ENCODE measurements around the gene TMEM259.

The TMEM259 gene

GRCh38 chr19:1055886-1056620 lies 35.1 kb upstream of the TMEM259 start:
- DNase-seq (ENCODE audit: low read depth in 2 of 3, low spot score in 1 of 3) = no peak

GRCh38 chr19:1055028-1055425 lies 34.1 kb upstream of the TMEM259 start:
- DNase-seq (ENCODE audit: low read depth in 2 of 3, low spot score in 1 of 3) = no peak

GRCh38 chr19:1054102-1055027 lies 33.4 kb upstream of the TMEM259 start:
- DNase-seq (ENCODE audit: low read depth in 2 of 3, low spot score in 1 of 3) = no peak

DNA sequence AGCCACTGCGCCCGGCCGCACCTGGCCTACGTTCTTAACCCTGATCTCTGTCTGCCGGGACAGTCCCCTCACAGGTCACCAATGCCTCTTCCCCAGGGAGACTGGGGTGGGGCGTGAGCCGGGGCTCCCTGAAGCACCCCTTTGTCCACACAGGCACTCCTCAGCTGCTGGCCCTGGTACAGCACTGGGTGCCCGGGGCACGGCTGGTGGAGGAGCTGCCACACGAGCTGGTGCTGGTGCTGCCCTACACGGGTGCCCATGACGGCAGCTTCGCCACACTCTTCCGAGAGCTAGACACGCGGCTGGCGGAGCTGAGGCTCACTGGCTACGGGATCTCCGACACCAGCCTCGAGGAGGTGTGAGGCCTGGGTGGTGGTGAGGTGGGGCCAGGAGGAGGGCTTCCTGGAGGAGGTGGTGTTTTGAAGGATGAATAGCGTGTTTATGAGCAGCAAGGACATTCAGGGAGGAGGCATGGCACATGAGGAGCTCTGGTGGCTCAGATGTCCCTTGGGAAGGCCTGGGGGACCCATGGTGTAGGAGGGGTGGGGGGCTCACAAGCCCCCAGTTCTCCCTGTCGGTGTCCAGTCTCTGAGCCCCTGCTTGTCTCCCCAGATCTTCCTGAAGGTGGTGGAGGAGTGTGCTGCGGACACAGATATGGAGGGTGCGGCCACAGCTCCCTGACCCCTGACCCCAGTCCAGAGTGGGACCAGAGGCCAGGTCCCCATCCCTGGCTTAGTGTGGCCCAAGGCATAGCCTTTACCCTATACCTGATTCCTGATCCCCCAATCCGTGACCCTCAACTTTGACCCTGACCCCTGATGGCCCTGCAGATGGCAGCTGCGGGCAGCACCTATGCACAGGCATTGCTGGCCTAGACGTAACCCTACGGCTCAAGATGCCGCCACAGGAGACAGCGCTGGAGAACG lies 32.5 kb upstream of the TMEM259 start:
- DNase-seq (ENCODE audit: low read depth in 2 of 3, low spot score in 1 of 3) = no peak

GRCh38 chr19:1052349-1052975 lies 31.5 kb upstream of the TMEM259 start:
- no peak for DNase-seq (ENCODE audit: low read depth in 2 of 3, low spot score in 1 of 3)

- no peak for DNase-seq (ENCODE audit: low read depth in 2 of 3, low spot score in 1 of 3)
Observed at GRCh38 chr19:1051791-1052190, 30.9 kb upstream of the TMEM259 start.

GRCh38 chr19:1050989-1051788 lies 30.3 kb upstream of the TMEM259 start:
- no peak for DNase-seq (ENCODE audit: low read depth in 2 of 3, low spot score in 1 of 3)

- DNase-seq (ENCODE audit: low read depth in 2 of 3, low spot score in 1 of 3) = no peak
Observed at GRCh38 chr19:1049800-1050199, 28.9 kb upstream of the TMEM259 start.

GRCh38 chr19:1049106-1049505 lies 28.2 kb upstream of the TMEM259 start:
- DNase-seq (ENCODE audit: low read depth in 2 of 3, low spot score in 1 of 3) = no peak

DNA sequence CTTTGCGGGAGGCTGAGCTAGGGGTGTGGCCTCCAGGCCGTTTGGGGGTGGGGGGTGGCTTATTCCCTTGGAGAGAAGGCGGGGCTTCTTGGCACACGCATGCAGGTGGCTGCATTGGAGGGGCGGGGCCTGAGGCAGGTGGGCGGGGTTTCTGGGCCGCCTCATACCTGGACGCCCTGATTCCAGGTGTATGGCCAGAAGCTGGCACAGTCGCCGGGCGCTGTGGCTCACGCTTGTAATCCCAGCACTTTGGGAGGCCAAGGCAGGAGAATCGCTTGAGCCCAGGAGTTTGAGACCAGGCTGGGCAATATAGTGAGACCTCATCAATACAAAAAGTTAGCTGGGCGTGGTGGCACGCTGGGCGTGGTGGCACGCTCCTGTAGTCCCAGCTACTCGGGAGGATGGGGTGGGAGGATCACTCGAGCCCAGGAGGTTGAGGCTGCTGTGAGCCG lies 26.8 kb upstream of the TMEM259 start:
- no peak for DNase-seq (ENCODE audit: low read depth in 2 of 3, low spot score in 1 of 3)

DNA sequence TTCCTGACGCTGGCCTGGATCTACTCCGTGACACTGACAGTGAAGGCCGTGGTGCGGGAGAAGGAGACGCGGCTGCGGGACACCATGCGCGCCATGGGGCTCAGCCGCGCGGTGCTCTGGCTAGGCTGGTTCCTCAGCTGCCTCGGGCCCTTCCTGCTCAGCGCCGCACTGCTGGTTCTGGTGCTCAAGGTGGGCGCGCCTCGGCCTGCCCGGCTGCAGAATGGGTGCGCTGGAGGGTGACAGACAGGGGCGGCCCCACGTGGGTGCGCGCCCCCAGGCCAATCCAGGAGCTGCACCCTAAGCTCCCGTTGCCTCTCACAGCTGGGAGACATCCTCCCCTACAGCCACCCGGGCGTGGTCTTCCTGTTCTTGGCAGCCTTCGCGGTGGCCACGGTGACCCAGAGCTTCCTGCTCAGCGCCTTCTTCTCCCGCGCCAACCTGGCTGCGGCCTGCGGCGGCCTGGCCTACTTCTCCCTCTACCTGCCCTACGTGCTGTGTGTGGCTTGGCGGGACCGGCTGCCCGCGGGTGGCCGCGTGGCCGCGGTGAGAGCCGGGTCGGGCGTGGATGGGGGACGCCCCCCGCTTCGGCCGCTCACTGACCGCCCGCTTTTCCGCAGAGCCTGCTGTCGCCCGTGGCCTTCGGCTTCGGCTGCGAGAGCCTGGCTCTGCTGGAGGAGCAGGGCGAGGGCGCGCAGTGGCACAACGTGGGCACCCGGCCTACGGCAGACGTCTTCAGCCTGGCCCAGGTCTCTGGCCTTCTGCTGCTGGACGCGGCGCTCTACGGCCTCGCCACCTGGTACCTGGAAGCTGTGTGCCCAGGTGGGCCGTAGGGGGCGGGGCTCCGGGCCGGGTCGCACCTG lies 26.1 kb upstream of the TMEM259 start:
- no peak for DNase-seq (ENCODE audit: low read depth in 2 of 3, low spot score in 1 of 3)

DNA sequence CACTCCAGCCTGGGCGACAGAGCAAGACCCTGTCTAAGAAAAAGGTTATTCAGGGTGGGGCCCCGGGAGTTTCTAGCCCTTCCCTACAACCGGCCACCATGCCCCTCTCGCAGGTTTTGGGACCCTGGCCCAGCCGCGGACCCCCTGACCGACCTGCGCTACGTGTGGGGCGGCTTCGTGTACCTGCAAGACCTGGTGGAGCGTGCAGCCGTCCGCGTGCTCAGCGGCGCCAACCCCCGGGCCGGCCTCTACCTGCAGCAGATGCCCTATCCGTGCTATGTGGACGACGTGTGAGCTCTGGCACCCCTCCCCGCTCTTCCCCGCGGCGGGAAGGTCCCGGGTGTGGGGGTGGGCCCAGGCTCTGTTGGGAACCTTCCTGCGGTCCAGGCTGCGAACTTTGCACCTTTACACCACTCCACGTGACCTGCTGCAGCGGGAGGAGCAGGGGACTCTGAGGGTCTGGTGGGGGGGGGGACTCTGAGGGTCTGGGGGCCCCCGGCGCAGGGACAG lies 25.2 kb upstream of the TMEM259 start:
- no peak for DNase-seq (ENCODE audit: low read depth in 2 of 3, low spot score in 1 of 3)

GRCh38 chr19:1045247-1045603 lies 24.3 kb upstream of the TMEM259 start:
- peak; percentile 68 to 80 (median 72) for DNase-seq (ENCODE audit: low read depth in 2 of 3, low spot score in 1 of 3)

DNA sequence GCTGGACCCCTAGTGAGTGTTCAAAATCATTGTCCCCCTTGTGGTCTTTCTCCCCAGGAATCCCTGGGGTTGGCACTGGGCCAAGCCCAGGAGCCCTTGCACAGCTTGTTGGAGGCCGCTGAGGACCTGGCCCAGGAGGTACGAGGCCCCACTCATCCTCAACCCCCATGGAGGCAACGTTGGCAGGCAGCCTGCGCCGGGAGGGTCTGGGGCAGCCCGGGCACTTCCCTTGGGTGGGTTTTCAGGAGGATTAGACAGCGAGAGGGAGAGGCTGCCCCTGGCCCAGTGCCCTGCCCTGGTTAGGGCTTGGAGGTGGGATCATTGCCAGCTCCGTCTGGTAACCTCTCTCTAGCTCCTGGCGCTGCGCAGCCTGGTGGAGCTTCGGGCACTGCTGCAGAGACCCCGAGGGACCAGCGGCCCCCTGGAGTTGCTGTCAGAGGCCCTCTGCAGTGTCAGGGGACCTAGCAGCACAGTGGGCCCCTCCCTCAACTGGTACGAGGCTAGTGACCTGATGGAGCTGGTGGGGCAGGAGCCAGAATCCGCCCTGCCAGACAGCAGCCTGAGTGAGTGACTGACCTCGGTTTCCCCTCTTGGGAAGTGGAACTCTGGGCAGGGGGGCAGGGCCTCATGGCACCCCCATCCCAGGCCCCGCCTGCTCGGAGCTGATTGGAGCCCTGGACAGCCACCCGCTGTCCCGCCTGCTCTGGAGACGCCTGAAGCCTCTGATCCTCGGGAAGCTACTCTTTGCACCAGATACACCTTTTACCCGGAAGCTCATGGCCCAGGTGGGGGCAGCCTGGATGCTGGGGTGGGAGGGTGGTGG lies 22.0 kb upstream of the TMEM259 start:
- no peak for DNase-seq (ENCODE audit: low read depth in 2 of 3, low spot score in 1 of 3)

- no peak for DNase-seq (ENCODE audit: low read depth in 2 of 3, low spot score in 1 of 3)
Observed at GRCh38 chr19:1041835-1042685, 21.1 kb upstream of the TMEM259 start.

- no peak for DNase-seq (ENCODE audit: low read depth in 2 of 3, low spot score in 1 of 3)
Observed at GRCh38 chr19:1041272-1041834, 20.4 kb upstream of the TMEM259 start.

Data from stimulated activated CD4-positive, alpha-beta T cell treated with anti-CD3 and anti-CD28 coated beads, Interleukin-12 subunit alpha, Interleukin-12 subunit beta, amount 100 ng/mL, for 48 hours (primary cell).